H9 (cell line): ENCODE results near the gene SP5. TPM values are rescaled to one million over a fixed set of nuclear protein-coding genes. Genes with fewer than 3 reads are reported as not detected.

ENCODE experiments used
- DNase-seq: peaks from one replicate; pipeline ENCODE4 v3.0.0-alpha.2; 2017
- H2AFZ ChIP-seq: one replicate; pipeline ENCODE4 v1.6.1; 2013; ENCODE audit warnings: mild to moderate bottlenecking, low read length, control low read depth, moderate library complexity
- H2AK5ac ChIP-seq: 2 replicates; pipeline ENCODE4 v1.6.1; 2013; ENCODE audit warnings: low read length, control low read depth, mixed read lengths; ENCODE audit not compliant: insufficient read length
- H2BK120ac ChIP-seq: one replicate; pipeline ENCODE4 v1.6.1; 2013; ENCODE audit warnings: low read depth, mild to moderate bottlenecking, low read length, control low read depth, inconsistent platforms; ENCODE audit not compliant: poor library complexity, severe bottlenecking
- H2BK12ac ChIP-seq: 2 replicates; pipeline ENCODE4 v1.6.1; 2013; ENCODE audit warnings: low read length, control low read depth, mixed read lengths, low read depth; ENCODE audit not compliant: insufficient read length
- H2BK15ac ChIP-seq: 2 replicates; pipeline ENCODE4 v1.6.1; 2013; ENCODE audit warnings: low read depth, low read length, control low read depth
- H2BK20ac ChIP-seq: one replicate; pipeline ENCODE4 v1.6.1; 2013; ENCODE audit warnings: low read depth, mild to moderate bottlenecking, low read length, control low read depth, inconsistent platforms; ENCODE audit not compliant: poor library complexity, severe bottlenecking
- H2BK5ac ChIP-seq: 2 replicates; pipeline ENCODE4 v1.6.1; 2013; ENCODE audit warnings: low read length, control low read depth, mixed read lengths; ENCODE audit not compliant: insufficient read length
- H3K14ac ChIP-seq: 2 replicates; pipeline ENCODE4 v1.6.1; 2013; ENCODE audit warnings: low read length, control low read depth; ENCODE audit not compliant: insufficient read depth
- H3K18ac ChIP-seq: 2 replicates; pipeline ENCODE4 v1.6.1; 2013; ENCODE audit warnings: low read depth, mild to moderate bottlenecking, mixed read lengths, low read length, control low read depth; ENCODE audit not compliant: insufficient read length
- H3K23ac ChIP-seq: 2 replicates; pipeline ENCODE4 v1.6.1; 2013; ENCODE audit warnings: low read length, control low read depth, mixed read lengths, low read depth; ENCODE audit not compliant: insufficient read length
- H3K23me2 ChIP-seq: 2 replicates; pipeline ENCODE4 v1.6.1; 2013; ENCODE audit warnings: low read depth, mild to moderate bottlenecking, mixed read lengths, low read length, control low read depth; ENCODE audit not compliant: insufficient read length, poor library complexity, severe bottlenecking
- H3K27ac ChIP-seq: 2 replicates; pipeline ENCODE4 v1.5.1; 2013; ENCODE audit warnings: low read length, control low read depth, mixed read lengths, low read depth; ENCODE audit not compliant: insufficient read length
- H3K27me3 ChIP-seq: 2 replicates; pipeline ENCODE4 v1.6.1; 2013; ENCODE audit warnings: low read length, control low read depth, inconsistent platforms; ENCODE audit not compliant: insufficient read depth
- H3K4ac ChIP-seq: 2 replicates; pipeline ENCODE4 v1.6.1; 2013; ENCODE audit warnings: low read depth, mild to moderate bottlenecking, control low read depth, inconsistent platforms, low read length, moderate library complexity
- H3K4me1 ChIP-seq: 2 replicates; pipeline ENCODE4 v1.6.1; 2013; ENCODE audit warnings: low read length, control low read depth, inconsistent platforms; ENCODE audit not compliant: insufficient read depth
- H3K4me2 ChIP-seq: 2 replicates; pipeline ENCODE4 v1.6.1; 2013; ENCODE audit warnings: low read length, control low read depth, mixed read lengths; ENCODE audit not compliant: insufficient read length, insufficient read depth
- H3K56ac ChIP-seq: 2 replicates; pipeline ENCODE4 v1.6.1; 2013; ENCODE audit warnings: low read depth, mild to moderate bottlenecking, mixed read lengths, low read length, control low read depth; ENCODE audit not compliant: insufficient read length
- H3K79me1 ChIP-seq: 2 replicates; pipeline ENCODE4 v1.6.1; 2013; ENCODE audit warnings: low read depth, mild to moderate bottlenecking, moderate library complexity, low read length, control low read depth, inconsistent platforms; ENCODE audit not compliant: insufficient read depth, poor library complexity, severe bottlenecking
- H3K79me2 ChIP-seq: 2 replicates; pipeline ENCODE4 v1.6.1; 2013; ENCODE audit warnings: low read length, control low read depth, inconsistent platforms; ENCODE audit not compliant: insufficient read depth
- H3K9ac ChIP-seq: 2 replicates; pipeline ENCODE4 v1.6.1; 2013; ENCODE audit warnings: low read length, control low read depth, mixed read lengths; ENCODE audit not compliant: insufficient read length; ENCODE audit errors: extremely low read depth
- H3K9me3 ChIP-seq: one replicate; pipeline ENCODE4 v1.6.1; 2013; ENCODE audit warnings: low read depth, low read length, inconsistent platforms; ENCODE audit not compliant: control insufficient read depth
- H3T11ph ChIP-seq: one replicate; pipeline ENCODE4 v1.6.1; 2013; ENCODE audit warnings: mild to moderate bottlenecking, low read length, control low read depth, inconsistent platforms
- H4K20me1 ChIP-seq: one replicate; pipeline ENCODE4 v1.6.1; 2013; ENCODE audit not compliant: control insufficient read depth, insufficient read length, insufficient read depth
- H4K5ac ChIP-seq: 2 replicates; pipeline ENCODE4 v1.6.1; 2013; ENCODE audit warnings: low read depth, mild to moderate bottlenecking, mixed read lengths, low read length, control low read depth; ENCODE audit not compliant: insufficient read length
- H4K8ac ChIP-seq: replicated peaks from 2 replicates; pipeline ENCODE4 v1.6.1; 2013; ENCODE audit warnings: low read length, control low read depth, mixed read lengths, low read depth; ENCODE audit not compliant: insufficient read length
- H4K91ac ChIP-seq: 2 replicates; pipeline ENCODE4 v1.6.1; 2013; ENCODE audit warnings: low read depth, mild to moderate bottlenecking, moderate library complexity, mixed read lengths, low read length, control low read depth; ENCODE audit not compliant: insufficient read length
- H3K27ac Mint-ChIP-seq, 3 experiments: 2 replicates in 2 of 3; 3 replicates in 1 of 3; pipeline ENCODE4 v1.8.0; 2020 to 2021; ENCODE audit warnings: mixed read lengths in 3 of 3, mild to moderate bottlenecking in 1 of 3, moderate library complexity in 1 of 3
- H3K27me3 Mint-ChIP-seq: 2 replicates; pipeline ENCODE4 v1.8.0; 2021; ENCODE audit warnings: low read depth, mild to moderate bottlenecking, moderate library complexity, mixed read lengths
- H3K36me3 Mint-ChIP-seq, 3 experiments: 2 replicates in 2 of 3; 3 replicates in 1 of 3; pipeline ENCODE4 v1.8.0; 2020 to 2021; ENCODE audit warnings: low read depth in 3 of 3, mixed read lengths in 3 of 3; ENCODE audit not compliant: insufficient read depth in 1 of 3
- H3K4me1 Mint-ChIP-seq, 2 experiments: 2 replicates each; pipeline ENCODE4 v1.8.0; 2020; ENCODE audit warnings: mixed read lengths in 2 of 2
- H3K4me3 Mint-ChIP-seq, 2 experiments: 2 replicates in 1 of 2; 3 replicates in 1 of 2; pipeline ENCODE4 v1.8.0; 2020 to 2021; ENCODE audit warnings: mild to moderate bottlenecking in 2 of 2, mixed read lengths in 2 of 2, moderate library complexity in 1 of 2
- H3K9me3 Mint-ChIP-seq, 2 experiments: 2 replicates in 1 of 2; 3 replicates in 1 of 2; pipeline ENCODE4 v1.8.0; 2020; ENCODE audit warnings: mild to moderate bottlenecking in 2 of 2, mixed read lengths in 2 of 2, moderate library complexity in 1 of 2
- CTCF ChIP-seq: fragments of 200-600 bp; sonication (generic); conservative IDR thresholded peaks from 3 replicates; pipeline ENCODE4 v1.8.0; 2021; ENCODE audit warnings: antibody characterized with exemption, mild to moderate bottlenecking
- WGBS: extraction: QIAGEN DNeasy Blood & Tissue Kit; methylation state at CpG from one replicate; pipeline ENCODE4 v1.1.7; 2013; ENCODE audit warnings: missing lambda C conversion rate, low lambda C conversion rate, mixed read lengths; ENCODE audit not compliant: insufficient read length; ENCODE audit errors: extremely low coverage; 5-methylcytosine and 5-hydroxymethylcytosine counted together
- total RNA-seq: library from RNA; stranded (reverse); gene quantifications from 2 replicates; pipeline ENCODE4 v1.2.1, GENCODE V29; 2021

The SP5 gene
- total RNA-seq, 1 experiment from 2014 or later, result 1.7 TPM

DNA sequence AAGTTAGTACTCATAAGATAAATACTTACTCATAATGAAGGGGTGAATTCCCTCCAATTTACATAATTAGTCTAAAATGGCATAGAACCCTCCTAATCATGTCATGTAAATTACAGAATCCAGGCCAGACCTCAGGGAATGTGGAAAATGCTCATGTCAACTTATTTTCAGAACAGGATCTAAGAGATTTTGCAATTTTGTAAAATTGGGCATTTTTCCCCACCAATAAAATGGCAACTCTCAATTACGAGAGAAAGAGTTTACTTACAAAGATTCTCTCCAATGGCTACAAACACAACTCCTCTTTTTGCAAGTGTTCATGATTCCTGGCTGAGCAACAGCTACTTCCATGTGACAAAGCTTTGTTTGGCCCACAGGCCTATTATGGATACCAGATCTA lies 33.8 kb upstream of the SP5 start:
- H3K27ac ChIP-seq, result no peak overlapping the region
- H3K27me3 Mint-ChIP-seq, result peaks cover 4% of the 10 kb centered on the region; the same call in 1 of the 2 replicates
- no peak overlapping the region for H2BK12ac ChIP-seq
- peaks cover 6% of the 10 kb centered on the region; the same call in 1 of the 2 replicates for H3K4me1 ChIP-seq
- H3K14ac ChIP-seq, result no peak overlapping the region
- H4K5ac ChIP-seq, result no peak overlapping the region
- H4K20me1 ChIP-seq, result no peaks in the 10 kb centered on the region
- H3K27me3 ChIP-seq, result no peaks in the 10 kb centered on the region
- H3K9ac ChIP-seq, result no peak overlapping the region
- H2AFZ ChIP-seq, result no peak overlapping the region
- peaks cover 53 to 54% of the 10 kb centered on the region in 2 experiments for H3K4me1 Mint-ChIP-seq
- no peaks in the 10 kb centered on the region for H3K9me3 Mint-ChIP-seq
- no peak overlapping the region for H3K56ac ChIP-seq
- H3K4me3 Mint-ChIP-seq, result no peak overlapping the region
- no peak overlapping the region for H2BK15ac ChIP-seq
- H3K4me2 ChIP-seq, result no peak overlapping the region
- no peak for DNase-seq
- H2BK120ac ChIP-seq, result no peak overlapping the region
- H2BK20ac ChIP-seq, result no peak overlapping the region
- H4K91ac ChIP-seq, result no peak overlapping the region
- no peak overlapping the region for H3K18ac ChIP-seq
- H2BK5ac ChIP-seq, result no peak overlapping the region
- H3K9me3 ChIP-seq, result no peaks in the 10 kb centered on the region
- no CpG with 5 or more reads among the region's 1 CpG for WGBS
- no peak for TF ChIP-seq CTCF
- H3K4ac ChIP-seq, result no peak overlapping the region
- H3K79me2 ChIP-seq, result no peaks in the 10 kb centered on the region
- no peaks in the 10 kb centered on the region for H3K36me3 Mint-ChIP-seq
- H3K23me2 ChIP-seq, result no peaks in the 10 kb centered on the region
- H3K23ac ChIP-seq, result no peak overlapping the region
- no peak overlapping the region for H4K8ac ChIP-seq
- no peaks in the 10 kb centered on the region for H3K79me1 ChIP-seq
- H3K27ac Mint-ChIP-seq, result no peak overlapping the region
- no peak overlapping the region for H2AK5ac ChIP-seq
- no peak overlapping the region for H3T11ph ChIP-seq
